Measurements from ENCODE around the gene SMPD1. TPM values are rescaled to one million over a fixed set of nuclear protein-coding genes. Genes with fewer than 3 reads are reported as not detected.

SMPD1 gene
- total RNA-seq, 1 experiment from 2014 or later = 4.5 TPM

DNA sequence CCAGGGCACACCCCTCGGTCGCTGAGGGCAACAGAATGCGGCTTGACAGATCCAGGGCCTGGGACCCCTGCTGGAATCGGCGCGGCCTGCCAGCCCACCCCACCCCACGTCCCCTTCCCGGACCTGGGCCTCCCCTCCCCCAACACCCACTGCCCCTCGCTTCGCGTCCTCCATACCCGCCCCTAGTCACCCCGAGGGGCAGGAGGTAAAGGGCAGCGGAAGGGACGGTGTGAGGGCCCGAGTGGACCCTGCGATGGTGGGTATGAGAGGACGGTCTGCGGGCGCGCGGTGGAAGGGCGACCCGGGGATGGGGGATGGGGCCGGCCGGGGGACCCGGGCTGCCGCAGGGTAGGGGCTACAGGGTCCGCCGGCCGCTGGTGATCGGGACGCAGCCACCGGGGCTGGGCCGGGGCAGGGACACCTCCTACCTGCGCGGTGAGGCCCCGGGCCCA, 28.3 kb downstream of the SMPD1 start:
- Histone ChIP-seq H4K20me1 (ENCODE audit: control insufficient read depth, insufficient read depth, insufficient read length) (no peaks in the 10 kb centered on the region), H3K4me1 (ENCODE audit: insufficient read depth, low read length) (0 out of 2 replicates have a peak, but pooled peaks cover 3% of the 10 kb centered on the region), H3K27ac (ENCODE audit: insufficient read length, low read depth, low read length) (no peak overlapping the region), H3K9me3 (ENCODE audit: control insufficient read depth, low read depth, low read length) (no peaks in the 10 kb centered on the region), H2BK20ac (ENCODE audit: low read depth, low read length, poor library complexity, severe bottlenecking) (no peak overlapping the region), H3K9ac (ENCODE audit: extremely low read depth, insufficient read length, low read length) (no peak overlapping the region), H3K18ac (ENCODE audit: insufficient read length, low read depth, low read length) (no peak overlapping the region), H2BK5ac (ENCODE audit: insufficient read length, low read length) (no peak overlapping the region), H3K14ac (ENCODE audit: insufficient read depth, low read length) (no peak overlapping the region), H2AFZ (ENCODE audit: low read length) (no peak overlapping the region), H3T11ph (ENCODE audit: low read length) (no peak overlapping the region), H2AK5ac (ENCODE audit: insufficient read length, low read length) (no peak overlapping the region), H4K5ac (ENCODE audit: insufficient read length, low read depth, low read length) (no peak overlapping the region), H2BK15ac (ENCODE audit: low read depth, low read length) (no peak overlapping the region), H3K27me3 (ENCODE audit: insufficient read depth, low read length) (peaks cover 5% of the 10 kb centered on the region; the same call in 1 of the 2 replicates), H3K23ac (ENCODE audit: insufficient read length, low read depth, low read length) (no peak overlapping the region), H3K79me1 (ENCODE audit: insufficient read depth, low read depth, low read length, poor library complexity, severe bottlenecking) (no peaks in the 10 kb centered on the region), H2BK12ac (ENCODE audit: insufficient read length, low read depth, low read length) (no peak overlapping the region), H2BK120ac (ENCODE audit: low read depth, low read length, poor library complexity, severe bottlenecking) (no peak overlapping the region), H4K8ac (replicated peaks; ENCODE audit: insufficient read length, low read depth, low read length) (no peak overlapping the region), H3K4me2 (ENCODE audit: insufficient read depth, insufficient read length, low read length) (peak overlapping the region; percentile 47), H3K23me2 (ENCODE audit: insufficient read length, low read depth, low read length, poor library complexity, severe bottlenecking) (peaks cover 6% of the 10 kb centered on the region), H4K91ac (ENCODE audit: insufficient read length, low read depth, low read length) (no peak overlapping the region), H3K79me2 (ENCODE audit: insufficient read depth, low read length) (no peaks in the 10 kb centered on the region), H3K56ac (ENCODE audit: insufficient read length, low read depth, low read length) (no peak overlapping the region), H3K4ac (ENCODE audit: low read depth, low read length) (no peak overlapping the region)
- Mint-ChIP-seq H3K9me3 (no peaks in the 10 kb centered on the region), H3K4me1 (peaks cover 3 to 4% of the 10 kb centered on the region in 2 experiments), H3K27ac (no peak overlapping the region), H3K27me3 (ENCODE audit: low read depth) (peaks cover 34% of the 10 kb centered on the region), H3K36me3 (ENCODE audit: insufficient read depth in 1 of 3, low read depth in 3 of 3) (no peaks in the 10 kb centered on the region), H3K4me3 (no peak overlapping the region)
- TF ChIP-seq, protein P1, sequence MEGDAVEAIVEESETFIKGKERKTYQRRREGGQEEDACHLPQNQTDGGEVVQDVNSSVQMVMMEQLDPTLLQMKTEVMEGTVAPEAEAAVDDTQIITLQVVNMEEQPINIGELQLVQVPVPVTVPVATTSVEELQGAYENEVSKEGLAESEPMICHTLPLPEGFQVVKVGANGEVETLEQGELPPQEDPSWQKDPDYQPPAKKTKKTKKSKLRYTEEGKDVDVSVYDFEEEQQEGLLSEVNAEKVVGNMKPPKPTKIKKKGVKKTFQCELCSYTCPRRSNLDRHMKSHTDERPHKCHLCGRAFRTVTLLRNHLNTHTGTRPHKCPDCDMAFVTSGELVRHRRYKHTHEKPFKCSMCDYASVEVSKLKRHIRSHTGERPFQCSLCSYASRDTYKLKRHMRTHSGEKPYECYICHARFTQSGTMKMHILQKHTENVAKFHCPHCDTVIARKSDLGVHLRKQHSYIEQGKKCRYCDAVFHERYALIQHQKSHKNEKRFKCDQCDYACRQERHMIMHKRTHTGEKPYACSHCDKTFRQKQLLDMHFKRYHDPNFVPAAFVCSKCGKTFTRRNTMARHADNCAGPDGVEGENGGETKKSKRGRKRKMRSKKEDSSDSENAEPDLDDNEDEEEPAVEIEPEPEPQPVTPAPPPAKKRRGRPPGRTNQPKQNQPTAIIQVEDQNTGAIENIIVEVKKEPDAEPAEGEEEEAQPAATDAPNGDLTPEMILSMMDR (conservative IDR thresholded peaks at IDR 0.05) = no peak
- DNase-seq = peak; percentile 64
- no CpG with 5 or more reads among the region's 38 CpGs for WGBS (ENCODE audit: extremely low coverage, insufficient read length, low lambda C conversion rate)

Data from H9 (cell line).